ENCODE measurements around the gene ULK4.
"Not testable (repeated sequence)": the region's sequence is repeated elsewhere in the genome, so short reads cannot be mapped to it uniquely, and the experiment has no call there.

ULK4 gene

DNA sequence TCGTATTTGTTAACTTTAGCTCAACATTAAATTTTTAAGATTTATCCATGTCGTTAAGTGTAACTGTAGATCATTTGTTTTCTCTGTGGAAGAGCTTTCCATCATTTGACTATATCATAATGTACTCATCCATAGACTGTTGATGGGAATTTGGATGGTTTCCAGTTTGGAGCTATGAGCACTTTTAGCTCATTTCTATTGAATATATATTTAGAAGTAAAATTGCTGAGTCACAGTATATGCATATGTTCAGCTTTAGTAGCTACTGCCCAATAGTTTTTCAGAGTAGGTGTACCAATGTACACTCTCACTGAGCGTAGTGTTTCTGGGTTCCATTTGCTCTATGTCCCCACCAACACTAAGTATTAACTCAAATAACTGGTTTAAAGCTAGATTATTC, 263.0 kb downstream of the ULK4 start:
- no peak overlapping the region for H3K27ac ChIP-seq (ENCODE audit: insufficient read depth, low read depth, low read length, poor library complexity, severe bottlenecking)
- H3K9me3 ChIP-seq (ENCODE audit: control insufficient read depth, low read length) = no peaks in the 10 kb centered on the region
- H3K27me3 ChIP-seq (ENCODE audit: control insufficient read depth, insufficient read depth, low read length, poor library complexity, severe bottlenecking) = no peaks in the 10 kb centered on the region
- 89 to 94% methylated on average over 1 to 3 of the region's 3 CpGs for WGBS, 2 experiments
- H3K4me1 ChIP-seq (ENCODE audit: control insufficient read depth, insufficient read depth, low read length) = no peaks in the 10 kb centered on the region
- no peaks in the 10 kb centered on the region for H3K36me3 ChIP-seq (ENCODE audit: control insufficient read depth, insufficient read depth, low read length)
- no peak overlapping the region for H3K4me3 ChIP-seq (ENCODE audit: insufficient read depth, low read depth, low read length)

DNA sequence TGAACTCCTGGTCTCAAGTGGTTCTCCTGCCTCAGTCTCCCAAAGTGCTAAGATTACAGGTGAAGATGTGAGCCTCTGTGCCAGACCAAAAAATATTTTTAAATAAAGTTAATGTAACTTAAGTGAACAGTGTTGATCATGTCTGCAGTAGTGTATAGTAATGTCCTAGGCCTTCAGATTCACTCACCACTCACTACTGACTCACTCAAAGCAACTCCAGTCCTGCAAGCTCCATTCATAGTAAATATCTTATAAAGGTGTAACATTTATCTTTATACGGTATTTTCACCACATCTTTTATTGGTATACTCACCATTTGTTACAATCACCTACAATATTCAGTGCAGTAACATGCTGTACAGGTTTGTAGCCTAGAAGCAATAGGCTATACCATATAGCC, 264.2 kb downstream of the ULK4 start:
- 92% methylated on average over 1 of the region's 1 CpG; no CpG with 5 or more reads in 1 of the 2 experiments for WGBS, 2 experiments
- no peak overlapping the region for H3K4me3 ChIP-seq (ENCODE audit: insufficient read depth, low read depth, low read length)
- no peaks in the 10 kb centered on the region for H3K4me1 ChIP-seq (ENCODE audit: control insufficient read depth, insufficient read depth, low read length)
- no peaks in the 10 kb centered on the region for H3K36me3 ChIP-seq (ENCODE audit: control insufficient read depth, insufficient read depth, low read length)
- no peaks in the 10 kb centered on the region for H3K27me3 ChIP-seq (ENCODE audit: control insufficient read depth, insufficient read depth, low read length, poor library complexity, severe bottlenecking)
- no peak overlapping the region for H3K27ac ChIP-seq (ENCODE audit: insufficient read depth, low read depth, low read length, poor library complexity, severe bottlenecking)
- H3K9me3 ChIP-seq (ENCODE audit: control insufficient read depth, low read length) = no peaks in the 10 kb centered on the region

DNA sequence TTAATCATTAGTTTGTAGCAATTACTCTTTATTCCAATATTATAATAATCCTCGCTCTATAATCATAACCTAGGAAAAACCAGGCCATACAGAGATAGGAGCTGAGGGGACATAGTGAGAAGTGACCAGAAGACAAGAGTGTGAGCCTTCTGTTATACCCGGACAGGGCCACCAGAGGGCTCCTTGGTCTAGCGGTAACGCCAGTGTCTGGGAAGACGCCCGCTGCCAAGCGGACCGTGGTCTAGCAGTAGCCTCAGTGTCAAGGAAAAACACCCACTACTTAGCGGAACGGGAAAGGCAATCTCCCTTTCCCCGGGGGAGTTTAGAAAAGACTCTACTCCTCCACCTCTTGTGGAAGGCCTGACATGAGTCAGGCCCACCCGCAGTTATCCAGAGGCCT, 266.1 kb downstream of the ULK4 start:
- H3K4me3 ChIP-seq (ENCODE audit: insufficient read depth, low read depth, low read length); H3K9me3 ChIP-seq (ENCODE audit: control insufficient read depth, low read length); H3K36me3 ChIP-seq (ENCODE audit: control insufficient read depth, insufficient read depth, low read length); H3K27me3 ChIP-seq (ENCODE audit: control insufficient read depth, insufficient read depth, low read length, poor library complexity, severe bottlenecking); H3K27ac ChIP-seq (ENCODE audit: insufficient read depth, low read depth, low read length, poor library complexity, severe bottlenecking); H3K4me1 ChIP-seq (ENCODE audit: control insufficient read depth, insufficient read depth, low read length): not testable (repeated sequence)
- WGBS, 2 experiments = 78 to 82% methylated on average over 11 of the region's 12 CpGs

DNA sequence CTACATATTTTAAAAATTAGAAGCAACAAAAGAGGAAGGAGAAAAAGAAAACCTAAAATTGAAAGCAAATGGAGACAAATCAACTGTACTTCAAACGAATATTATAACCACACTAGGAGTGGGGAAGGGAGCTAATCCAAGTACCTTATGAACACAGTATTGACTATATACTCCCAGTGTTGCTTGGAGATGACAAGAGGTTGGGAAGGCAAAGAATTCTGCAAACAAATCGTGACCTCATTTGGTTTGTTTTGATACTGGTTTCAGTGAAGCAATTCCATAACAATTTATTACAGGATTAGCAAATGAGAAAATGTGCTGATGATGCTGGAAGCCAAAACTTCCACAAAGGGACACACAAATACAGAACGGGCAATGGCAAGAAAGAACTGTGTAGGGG, 268.1 kb downstream of the ULK4 start:
- WGBS, 2 experiments = 92 to 100% methylated on average over 1 to 3 of the region's 3 CpGs
- H3K36me3 ChIP-seq (ENCODE audit: control insufficient read depth, insufficient read depth, low read length) = no peaks in the 10 kb centered on the region

DNA sequence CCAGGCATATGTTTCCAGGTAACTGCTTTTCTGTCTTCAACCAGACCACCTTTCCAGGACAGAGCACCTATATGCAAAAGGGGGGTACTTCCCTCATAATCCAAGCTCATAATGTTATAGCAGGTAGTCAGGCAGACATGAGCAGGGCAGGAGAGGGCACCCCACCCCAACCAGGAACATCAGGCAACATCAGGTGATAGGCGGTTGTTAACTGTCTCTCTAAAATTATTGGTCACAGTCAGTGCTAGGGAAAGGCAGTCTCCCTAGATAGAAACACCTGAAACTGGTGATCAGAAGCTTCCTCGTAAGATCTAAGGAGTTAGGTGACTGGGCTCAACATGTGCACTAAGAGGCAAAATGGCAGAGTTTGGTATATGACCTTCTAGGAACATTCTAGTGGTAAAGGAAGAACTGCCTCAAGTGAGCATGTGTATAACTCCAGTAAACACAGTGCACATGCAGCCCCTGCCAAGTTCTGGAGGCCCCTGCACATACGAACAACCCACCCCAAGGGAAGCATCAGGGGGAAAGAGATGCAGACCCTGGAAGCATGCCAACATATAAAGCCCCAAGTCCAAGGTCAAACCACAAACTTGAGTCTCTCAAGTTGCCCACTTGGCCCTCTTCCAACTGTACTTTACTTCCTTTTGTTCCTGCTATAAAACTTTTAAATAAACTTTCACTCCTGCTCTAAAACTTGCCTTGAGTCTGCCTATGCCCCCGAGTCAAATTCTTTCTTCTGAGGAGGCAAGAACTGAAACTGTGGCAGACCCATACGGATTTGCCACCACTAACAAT, 270.9 kb downstream of the ULK4 start:
- H3K36me3 ChIP-seq (ENCODE audit: control insufficient read depth, insufficient read depth, low read length) = no peaks in the 10 kb centered on the region
- no peaks in the 10 kb centered on the region for H3K27me3 ChIP-seq (ENCODE audit: control insufficient read depth, insufficient read depth, low read length, poor library complexity, severe bottlenecking)
- no peak overlapping the region for H3K27ac ChIP-seq (ENCODE audit: insufficient read depth, low read depth, low read length, poor library complexity, severe bottlenecking)
- H3K4me3 ChIP-seq (ENCODE audit: insufficient read depth, low read depth, low read length) = no peak overlapping the region
- H3K4me1 ChIP-seq (ENCODE audit: control insufficient read depth, insufficient read depth, low read length) = no peaks in the 10 kb centered on the region
- WGBS, 2 experiments = 91 to 92% methylated on average over 5 of the region's 5 CpGs
- H3K9me3 ChIP-seq (ENCODE audit: control insufficient read depth, low read length) = no peaks in the 10 kb centered on the region

More for the DNA sequence above, 268.1 kb downstream of the ULK4 start:
- no peaks in the 10 kb centered on the region for H3K9me3 ChIP-seq (ENCODE audit: control insufficient read depth, low read length)
- no peak overlapping the region for H3K27ac ChIP-seq (ENCODE audit: insufficient read depth, low read depth, low read length, poor library complexity, severe bottlenecking)
- H3K27me3 ChIP-seq (ENCODE audit: control insufficient read depth, insufficient read depth, low read length, poor library complexity, severe bottlenecking) = no peaks in the 10 kb centered on the region
- H3K4me3 ChIP-seq (ENCODE audit: insufficient read depth, low read depth, low read length) = no peak overlapping the region
- H3K4me1 ChIP-seq (ENCODE audit: control insufficient read depth, insufficient read depth, low read length) = no peaks in the 10 kb centered on the region

DNA sequence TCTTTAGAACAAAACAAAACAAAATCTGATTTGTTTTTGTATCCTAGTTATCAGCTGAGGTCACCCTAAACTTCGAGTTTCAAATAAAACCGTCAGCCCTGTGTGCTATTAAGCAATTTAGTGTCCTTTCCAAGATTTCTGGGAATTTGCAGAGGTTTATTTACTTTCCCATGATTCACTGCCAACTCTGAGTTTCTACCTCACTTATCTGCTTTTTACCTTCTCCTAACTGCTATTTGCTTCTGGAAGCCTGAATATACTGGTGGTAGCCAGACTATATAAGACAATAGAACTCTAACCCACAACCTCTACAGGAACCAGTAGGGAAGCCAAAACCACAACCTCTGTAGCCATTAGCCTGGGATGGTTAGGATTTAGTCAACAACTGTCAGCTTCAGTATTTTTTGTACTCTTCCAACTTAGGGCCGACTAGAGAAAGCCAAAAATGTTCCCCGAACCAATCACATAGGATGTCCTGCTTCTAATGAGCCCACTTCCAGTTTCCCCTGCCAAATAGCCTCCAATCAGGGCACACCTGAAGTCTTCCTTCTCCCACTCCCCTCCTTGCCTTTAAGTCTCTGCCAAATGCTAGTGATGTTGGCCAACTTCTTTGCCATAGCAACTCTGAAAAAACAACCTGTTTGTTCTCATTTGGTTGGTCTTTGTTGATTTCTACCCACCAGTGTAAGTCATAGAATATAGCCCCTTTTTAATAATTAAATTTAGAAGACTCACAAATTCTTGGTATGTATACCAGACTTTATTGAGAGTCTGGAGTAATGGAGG, 273.1 kb downstream of the ULK4 start:
- H3K9me3 ChIP-seq (ENCODE audit: control insufficient read depth, low read length) = no peaks in the 10 kb centered on the region
- 94 to 95% methylated on average over 4 of the region's 4 CpGs for WGBS, 2 experiments
- H3K36me3 ChIP-seq (ENCODE audit: control insufficient read depth, insufficient read depth, low read length) = no peaks in the 10 kb centered on the region
- no peak overlapping the region for H3K4me3 ChIP-seq (ENCODE audit: insufficient read depth, low read depth, low read length)
- H3K27me3 ChIP-seq (ENCODE audit: control insufficient read depth, insufficient read depth, low read length, poor library complexity, severe bottlenecking) = no peaks in the 10 kb centered on the region
- H3K4me1 ChIP-seq (ENCODE audit: control insufficient read depth, insufficient read depth, low read length) = no peaks in the 10 kb centered on the region
- no peak overlapping the region for H3K27ac ChIP-seq (ENCODE audit: insufficient read depth, low read depth, low read length, poor library complexity, severe bottlenecking)

DNA sequence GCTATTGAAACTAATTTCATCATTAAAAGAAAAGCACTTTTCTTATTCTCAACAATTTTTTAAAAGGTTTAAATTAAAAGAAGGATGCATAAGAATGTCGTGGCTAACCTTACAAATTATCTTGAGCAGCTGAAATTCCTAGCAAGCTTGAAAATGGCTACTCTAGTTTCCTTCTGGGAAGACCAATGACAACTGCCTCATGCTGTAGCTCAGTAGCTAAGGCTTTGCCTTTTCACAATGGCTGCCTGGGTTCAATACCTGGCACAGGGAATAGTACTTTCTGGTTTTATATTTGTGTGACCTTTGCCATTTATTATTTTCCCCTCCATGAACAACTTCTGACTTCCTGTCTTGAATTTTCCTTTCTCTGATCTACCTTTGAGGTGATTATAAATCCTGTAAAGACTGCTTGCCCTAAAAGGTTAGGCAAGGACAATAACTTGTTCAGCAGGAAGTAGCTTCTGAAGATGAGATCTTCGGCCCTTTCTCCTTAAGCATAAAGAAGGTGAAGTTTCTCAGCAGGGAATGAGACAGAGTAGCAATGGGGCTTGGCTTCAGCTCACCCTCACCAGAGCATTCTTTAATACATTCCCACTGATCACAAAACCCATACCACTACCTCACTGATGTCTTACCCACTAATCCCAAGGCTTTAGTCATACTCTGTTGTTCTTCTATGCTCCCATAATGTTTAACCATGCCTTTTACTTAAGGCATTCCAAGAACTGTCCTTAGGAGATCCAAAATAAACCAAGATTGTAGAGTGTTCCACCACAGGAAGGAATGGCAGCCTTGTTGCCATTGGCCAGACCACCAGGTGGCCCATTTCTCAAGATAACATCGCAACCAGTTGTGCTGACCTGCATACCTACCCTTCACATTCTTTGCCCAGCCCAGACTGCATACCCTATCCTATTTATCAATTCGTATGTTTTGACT, 276.8 kb downstream of the ULK4 start:
- Histone ChIP-seq H3K9me3 (ENCODE audit: control insufficient read depth, low read length) (no peaks in the 10 kb centered on the region), H3K4me3 (ENCODE audit: insufficient read depth, low read depth, low read length) (no peak overlapping the region), H3K36me3 (ENCODE audit: control insufficient read depth, insufficient read depth, low read length) (no peaks in the 10 kb centered on the region), H3K27ac (ENCODE audit: insufficient read depth, low read depth, low read length, poor library complexity, severe bottlenecking) (no peak overlapping the region), H3K4me1 (ENCODE audit: control insufficient read depth, insufficient read depth, low read length) (no peaks in the 10 kb centered on the region), H3K27me3 (ENCODE audit: control insufficient read depth, insufficient read depth, low read length, poor library complexity, severe bottlenecking) (no peaks in the 10 kb centered on the region)
- WGBS, 2 experiments = 93 to 94% methylated on average over 4 of the region's 4 CpGs

DNA sequence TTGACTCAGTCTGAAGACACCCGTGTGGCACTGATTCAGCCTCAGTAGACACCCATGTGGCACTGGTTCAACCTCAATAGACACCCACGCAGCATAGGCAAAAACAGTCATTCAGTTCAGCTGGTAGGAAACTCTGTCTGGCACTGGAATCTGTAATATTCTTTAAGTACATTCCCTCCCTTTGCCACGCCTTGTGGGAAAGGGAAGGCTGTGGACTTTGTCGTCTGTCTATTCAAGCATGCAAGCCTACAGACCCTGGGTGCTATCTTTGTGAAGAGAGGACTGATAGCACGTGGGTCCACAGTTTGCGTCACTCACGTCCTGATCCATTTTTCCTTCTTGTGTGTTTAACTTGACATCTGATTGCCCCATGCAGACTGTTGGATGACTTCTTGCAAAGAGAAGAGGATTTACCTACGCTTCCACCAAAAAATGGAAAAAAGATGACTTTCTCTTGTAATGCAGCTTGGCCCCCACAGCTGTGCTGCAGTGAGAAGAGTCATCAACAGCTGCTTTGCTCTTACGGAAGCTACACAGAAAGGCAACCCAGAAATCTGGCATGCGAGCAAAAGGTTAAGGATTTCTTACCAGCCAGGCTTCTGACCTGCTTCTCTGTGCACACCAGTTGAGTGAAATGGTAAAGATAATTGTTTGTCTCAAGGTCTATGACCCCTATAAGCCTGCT, 278.1 kb downstream of the ULK4 start:
- Histone ChIP-seq H3K4me1 (ENCODE audit: control insufficient read depth, insufficient read depth, low read length) (no peaks in the 10 kb centered on the region), H3K36me3 (ENCODE audit: control insufficient read depth, insufficient read depth, low read length) (no peaks in the 10 kb centered on the region), H3K27ac (ENCODE audit: insufficient read depth, low read depth, low read length, poor library complexity, severe bottlenecking) (no peak overlapping the region), H3K4me3 (ENCODE audit: insufficient read depth, low read depth, low read length) (no peak overlapping the region), H3K27me3 (ENCODE audit: control insufficient read depth, insufficient read depth, low read length, poor library complexity, severe bottlenecking) (no peaks in the 10 kb centered on the region), H3K9me3 (ENCODE audit: control insufficient read depth, low read length) (no peaks in the 10 kb centered on the region)
- WGBS, 2 experiments = 94 to 95% methylated on average over 10 of the region's 10 CpGs

DNA sequence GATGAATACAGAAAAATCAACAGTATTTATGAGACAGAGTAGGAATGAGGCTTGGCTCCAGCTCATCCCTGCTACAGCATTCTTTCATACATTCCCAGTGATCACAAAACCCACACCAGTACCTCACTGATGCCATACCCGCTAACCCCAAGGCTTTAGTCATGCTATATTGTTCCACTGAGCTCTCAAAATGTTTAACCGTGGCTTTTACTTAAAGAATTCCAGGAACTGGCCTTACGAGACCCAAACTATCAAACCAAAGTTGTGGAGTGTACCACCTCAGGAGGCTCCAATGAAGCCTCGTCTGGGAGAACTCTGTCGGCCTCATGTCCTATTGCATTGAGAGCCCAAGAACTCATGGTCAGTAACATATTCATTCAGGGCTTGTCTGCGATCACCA, 278.9 kb downstream of the ULK4 start:
- Histone ChIP-seq H3K27ac (ENCODE audit: insufficient read depth, low read depth, low read length, poor library complexity, severe bottlenecking) (no peak overlapping the region), H3K9me3 (ENCODE audit: control insufficient read depth, low read length) (no peaks in the 10 kb centered on the region), H3K4me3 (ENCODE audit: insufficient read depth, low read depth, low read length) (no peak overlapping the region), H3K27me3 (ENCODE audit: control insufficient read depth, insufficient read depth, low read length, poor library complexity, severe bottlenecking) (no peaks in the 10 kb centered on the region), H3K4me1 (ENCODE audit: control insufficient read depth, insufficient read depth, low read length) (no peaks in the 10 kb centered on the region), H3K36me3 (ENCODE audit: control insufficient read depth, insufficient read depth, low read length) (no peaks in the 10 kb centered on the region)
- 93 to 96% methylated on average over 6 of the region's 6 CpGs for WGBS, 2 experiments
